Stimulated activated naive CD8-positive, alpha-beta T cell treated with anti-CD3 and anti-CD28 coated beads, Interleukin-15, amount 100 ng/mL, for 72 hours (primary cell): ENCODE results near the gene SCAND1.

Experiments used
- ATAC-seq: fragments of 150-1000 bp; cut with Tn5 transposase; 2 replicates; pipeline ENCODE4 v1.10.0; 2021; ENCODE audit warnings: mild to moderate bottlenecking, moderate library complexity
- DNase-seq, 2 donors: peaks; one replicate each; pipeline ENCODE4 v3.0.0; 2021 to 2022
- H3K27ac Mint-ChIP-seq, 2 donors: one replicate each; pipeline ENCODE4 v1.8.0; 2022; ENCODE audit warnings: mild to moderate bottlenecking in 2 of 2, mixed read lengths in 2 of 2, moderate library complexity in 2 of 2
- H3K27me3 Mint-ChIP-seq: one replicate; pipeline ENCODE4 v1.8.0; 2022; ENCODE audit warnings: mixed read lengths
- H3K4me1 Mint-ChIP-seq: one replicate; pipeline ENCODE4 v1.8.0; 2022; ENCODE audit warnings: mild to moderate bottlenecking, mixed read lengths
- H3K4me3 Mint-ChIP-seq, 2 donors: one replicate each; pipeline ENCODE4 v1.8.0; 2022; ENCODE audit warnings: mild to moderate bottlenecking in 2 of 2, mixed read lengths in 2 of 2, moderate library complexity in 1 of 2
- H3K9me3 Mint-ChIP-seq, 2 donors: one replicate each; pipeline ENCODE4 v1.8.0; 2022; ENCODE audit warnings: mixed read lengths in 2 of 2

The SCAND1 gene

GRCh38 chr20:35942243-35942642, 12.1 kb downstream of the SCAND1 start:
- Mint-ChIP-seq H3K9me3 (no peaks in the 10 kb centered on the region), H3K27me3 (no peaks in the 10 kb centered on the region), H3K4me3 (no peak overlapping the region), H3K4me1 (no peaks in the 10 kb centered on the region), H3K27ac (peak overlapping the region; percentile 27 to 81)
- DNase-seq: no peak
- no peak for ATAC-seq

DNA sequence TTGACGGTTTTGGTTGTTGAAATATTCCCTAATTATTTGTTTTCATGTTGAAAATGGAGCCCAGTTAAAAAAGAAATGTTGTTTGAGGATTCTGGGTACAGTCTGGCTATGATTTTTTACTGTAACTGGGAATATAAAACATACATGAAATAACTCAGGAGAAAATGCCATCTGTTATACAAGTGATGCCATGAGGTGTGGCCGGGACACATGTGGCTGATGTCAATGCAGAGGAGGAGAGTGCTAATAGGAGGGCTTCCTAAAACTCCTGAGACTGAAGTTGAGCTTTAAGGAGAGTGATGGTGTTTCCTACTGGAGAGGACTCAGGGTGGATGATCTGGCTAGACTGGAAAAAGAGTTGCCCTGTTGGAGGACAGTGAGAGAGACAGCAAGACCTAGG, 12.7 kb downstream of the SCAND1 start:
- no peaks in the 10 kb centered on the region for H3K27me3 Mint-ChIP-seq
- ATAC-seq (no peak), DNase-seq (no peak)
- no peaks in the 10 kb centered on the region for H3K4me1 Mint-ChIP-seq
- no peak overlapping the region for H3K4me3 Mint-ChIP-seq
- H3K27ac Mint-ChIP-seq: peak overlapping the region in 1 of 2 donors; percentile 42
- no peaks in the 10 kb centered on the region for H3K9me3 Mint-ChIP-seq

- Mint-ChIP-seq H3K27me3 (no peaks in the 10 kb centered on the region), H3K4me3 (no peak overlapping the region), H3K9me3 (no peaks in the 10 kb centered on the region), H3K27ac (peak overlapping the region in 1 of 2 donors; percentile 60), H3K4me1 (peaks cover 8% of the 10 kb centered on the region)
- ATAC-seq (no peak), DNase-seq (no peak)
Measured at GRCh38 chr20:35939264-35939663, 15.0 kb downstream of the SCAND1 start.

- ATAC-seq: no peak
- H3K27ac Mint-ChIP-seq: peak overlapping the region in 1 of 2 donors; percentile 70
- no peak for DNase-seq
- no peak overlapping the region for H3K4me3 Mint-ChIP-seq
- no peaks in the 10 kb centered on the region for H3K9me3 Mint-ChIP-seq
- H3K27me3 Mint-ChIP-seq: no peaks in the 10 kb centered on the region
- H3K4me1 Mint-ChIP-seq: peaks cover 18% of the 10 kb centered on the region
Measured at GRCh38 chr20:35934050-35934449, 20.3 kb downstream of the SCAND1 start.

GRCh38 chr20:35929301-35929700, 25.0 kb downstream of the SCAND1 start:
- DNase-seq: no peak
- peak overlapping the region in 1 of 2 donors; percentile 68 for H3K27ac Mint-ChIP-seq
- H3K27me3 Mint-ChIP-seq: no peaks in the 10 kb centered on the region
- no peak overlapping the region for H3K4me3 Mint-ChIP-seq
- no peak for ATAC-seq
- peaks cover 10% of the 10 kb centered on the region for H3K4me1 Mint-ChIP-seq
- no peaks in the 10 kb centered on the region for H3K9me3 Mint-ChIP-seq

GRCh38 chr20:35920523-35920922, 33.8 kb downstream of the SCAND1 start:
- no peaks in the 10 kb centered on the region for H3K27me3 Mint-ChIP-seq
- ATAC-seq (no peak), DNase-seq (no peak)
- no peak overlapping the region for H3K4me3 Mint-ChIP-seq
- H3K27ac Mint-ChIP-seq: no peak overlapping the region
- H3K9me3 Mint-ChIP-seq: no peaks in the 10 kb centered on the region
- H3K4me1 Mint-ChIP-seq: no peaks in the 10 kb centered on the region

GRCh38 chr20:35918021-35918420, 36.3 kb downstream of the SCAND1 start:
- no peak for ATAC-seq
- Mint-ChIP-seq H3K4me1 (no peaks in the 10 kb centered on the region), H3K9me3 (no peaks in the 10 kb centered on the region), H3K27ac (peak overlapping the region; percentile 25 to 27), H3K27me3 (no peaks in the 10 kb centered on the region), H3K4me3 (no peak overlapping the region)
- DNase-seq: no peak

GRCh38 chr20:35917077-35917476, 37.2 kb downstream of the SCAND1 start:
- DNase-seq (no peak), ATAC-seq (no peak)
- Mint-ChIP-seq H3K4me3 (no peak overlapping the region), H3K4me1 (no peaks in the 10 kb centered on the region), H3K27me3 (no peaks in the 10 kb centered on the region), H3K9me3 (no peaks in the 10 kb centered on the region), H3K27ac (peak overlapping the region in 1 of 2 donors; percentile 27)

- Mint-ChIP-seq H3K27ac (peak overlapping the region in 1 of 2 donors; percentile 89), H3K4me1 (peaks cover 21% of the 10 kb centered on the region)
- no peak for DNase-seq
Measured at GRCh38 chr20:35912881-35913280, 41.4 kb downstream of the SCAND1 start.

GRCh38 chr20:35910254-35910653, 44.0 kb downstream of the SCAND1 start:
- ATAC-seq: no peak
- no peak overlapping the region for H3K4me3 Mint-ChIP-seq
- no peaks in the 10 kb centered on the region for H3K9me3 Mint-ChIP-seq
- no peak for DNase-seq
- H3K27me3 Mint-ChIP-seq: no peaks in the 10 kb centered on the region
- no peak overlapping the region for H3K27ac Mint-ChIP-seq
- H3K4me1 Mint-ChIP-seq: peaks cover 35% of the 10 kb centered on the region

More at GRCh38 chr20:35912881-35913280, 41.4 kb downstream of the SCAND1 start:
- Mint-ChIP-seq H3K9me3 (no peaks in the 10 kb centered on the region), H3K4me3 (no peak overlapping the region), H3K27me3 (no peaks in the 10 kb centered on the region)
- ATAC-seq: no peak

DNA sequence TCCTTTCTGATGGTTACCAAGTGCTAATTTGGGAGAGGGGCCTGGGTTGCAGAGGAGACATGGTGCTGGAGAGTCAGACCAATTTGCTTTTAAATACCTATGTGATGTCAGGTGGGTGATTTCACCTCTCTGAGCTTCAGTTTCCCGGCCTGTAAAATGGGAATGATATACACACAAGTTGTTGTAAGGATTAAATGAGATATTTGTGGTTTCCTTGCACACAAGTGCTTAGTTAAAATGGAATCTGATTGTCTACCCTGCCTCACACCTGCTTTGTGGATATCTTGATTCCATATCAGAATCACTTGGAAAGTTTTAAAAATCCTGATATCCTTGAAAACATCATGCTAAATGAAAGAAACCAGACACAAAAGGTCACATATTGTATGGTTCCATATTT, 44.5 kb downstream of the SCAND1 start:
- DNase-seq: no peak
- no peak overlapping the region for H3K27ac Mint-ChIP-seq
- peaks cover 40% of the 10 kb centered on the region for H3K4me1 Mint-ChIP-seq
- H3K9me3 Mint-ChIP-seq: no peaks in the 10 kb centered on the region
- no peak for ATAC-seq
- H3K27me3 Mint-ChIP-seq: no peaks in the 10 kb centered on the region
- no peak overlapping the region for H3K4me3 Mint-ChIP-seq

- no peaks in the 10 kb centered on the region for H3K27me3 Mint-ChIP-seq
- peak overlapping the region in 1 of 2 donors; percentile 9 for H3K4me3 Mint-ChIP-seq
- H3K4me1 Mint-ChIP-seq: peaks cover 42% of the 10 kb centered on the region
- DNase-seq: no peak
- H3K9me3 Mint-ChIP-seq: no peaks in the 10 kb centered on the region
- no peak overlapping the region for H3K27ac Mint-ChIP-seq
- peak; percentile 93 for ATAC-seq
Measured at GRCh38 chr20:35909176-35909575, 45.1 kb downstream of the SCAND1 start.

GRCh38 chr20:35908007-35908406, 46.3 kb downstream of the SCAND1 start:
- no peak for ATAC-seq

DNA sequence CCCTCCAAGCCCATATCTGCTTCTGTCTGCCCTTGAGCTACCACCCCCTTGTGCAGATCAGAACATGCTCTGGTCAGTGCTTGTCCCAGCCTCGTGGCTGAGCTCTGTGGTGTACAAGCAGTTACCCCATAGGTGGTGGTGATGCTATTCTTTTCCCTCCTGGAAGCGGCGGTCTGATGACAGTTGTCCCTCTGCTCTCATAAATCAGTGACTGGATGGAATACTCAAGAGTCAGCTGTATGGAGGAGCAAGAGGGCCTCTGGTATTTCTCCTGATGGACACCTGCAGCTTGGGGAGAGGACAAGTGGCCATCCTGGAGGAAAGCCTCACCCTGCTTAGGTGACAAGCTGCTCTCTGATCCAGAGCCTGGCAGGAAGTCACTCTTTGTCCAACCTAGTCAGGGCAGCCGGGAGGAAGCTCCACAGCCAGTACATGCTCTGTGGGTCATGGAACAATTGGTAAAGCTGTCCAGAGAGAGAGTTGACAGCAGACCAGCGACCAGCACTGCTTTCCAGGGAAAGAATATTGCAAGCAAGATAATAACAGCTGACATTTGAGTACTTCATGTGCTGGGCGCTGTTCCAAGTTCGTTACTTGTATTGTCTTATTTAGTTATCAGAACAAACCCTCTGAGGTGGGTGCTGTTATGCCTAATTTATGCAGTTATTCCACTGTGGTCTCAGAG, 47.1 kb downstream of the SCAND1 start:
- H3K27ac Mint-ChIP-seq: peak overlapping the region in 1 of 2 donors; percentile 16
- H3K4me1 Mint-ChIP-seq: peaks cover 43% of the 10 kb centered on the region
- H3K9me3 Mint-ChIP-seq: no peaks in the 10 kb centered on the region
- ATAC-seq (no peak), DNase-seq (no peak)
- H3K4me3 Mint-ChIP-seq: no peak overlapping the region
- no peaks in the 10 kb centered on the region for H3K27me3 Mint-ChIP-seq

More at GRCh38 chr20:35908007-35908406, 46.3 kb downstream of the SCAND1 start:
- H3K4me1 Mint-ChIP-seq: peaks cover 42% of the 10 kb centered on the region
- DNase-seq: no peak
- peak overlapping the region in 1 of 2 donors; percentile 30 for H3K27ac Mint-ChIP-seq
- no peak overlapping the region for H3K4me3 Mint-ChIP-seq
- no peaks in the 10 kb centered on the region for H3K9me3 Mint-ChIP-seq
- H3K27me3 Mint-ChIP-seq: no peaks in the 10 kb centered on the region

GRCh38 chr20:35904982-35905663, 49.2 kb downstream of the SCAND1 start:
- Mint-ChIP-seq H3K9me3 (no peaks in the 10 kb centered on the region), H3K27me3 (no peaks in the 10 kb centered on the region), H3K27ac (peak overlapping the region; percentile 22 to 55), H3K4me1 (peaks cover 47% of the 10 kb centered on the region), H3K4me3 (no peak overlapping the region)
- no peak for DNase-seq
- ATAC-seq: no peak

- Mint-ChIP-seq H3K4me3 (no peak overlapping the region), H3K9me3 (no peaks in the 10 kb centered on the region), H3K27ac (no peak overlapping the region), H3K27me3 (no peaks in the 10 kb centered on the region), H3K4me1 (peaks cover 36% of the 10 kb centered on the region)
- DNase-seq (no peak), ATAC-seq (no peak)
Measured at GRCh38 chr20:35903843-35904242, 50.5 kb downstream of the SCAND1 start.
